Karpas-422 (cell line): ENCODE measurements around the gene MRGPRF. TPM values are rescaled to one million over a fixed set of nuclear protein-coding genes. Genes with fewer than 3 reads are reported as not detected.

Experiments
- DNase-seq: peaks from one replicate; pipeline ENCODE4 v3.0.0-alpha.2; 2015
- H2AFZ ChIP-seq: fragments of 200-600 bp; sonication (generic); 2 replicates; pipeline ENCODE4 v1.6.1; 2014; ENCODE audit warnings: antibody characterized with exemption, low read length, mixed read lengths
- H3K27ac ChIP-seq: fragments of 200-600 bp; sonication (generic); 2 replicates; pipeline ENCODE4 v1.5.1; 2014; ENCODE audit warnings: mild to moderate bottlenecking, low read length, moderate library complexity
- H3K27me3 ChIP-seq: fragments of 200-600 bp; sonication (generic); 2 replicates; pipeline ENCODE4 v1.6.1; 2014; ENCODE audit warnings: low read length, mixed read lengths
- H3K36me3 ChIP-seq: fragments of 200-600 bp; sonication (generic); 2 replicates; pipeline ENCODE4 v1.6.1; 2014; ENCODE audit warnings: low read length, mixed read lengths; ENCODE audit not compliant: insufficient read depth
- H3K4me1 ChIP-seq: fragments of 200-600 bp; sonication (generic); 2 replicates; pipeline ENCODE4 v1.6.1; 2014; ENCODE audit warnings: mild to moderate bottlenecking, low read length, mixed read lengths
- H3K4me2 ChIP-seq: fragments of 200-600 bp; sonication (generic); 2 replicates; pipeline ENCODE4 v1.6.1; 2014; ENCODE audit warnings: low read length, low read depth, mild to moderate bottlenecking; ENCODE audit not compliant: poor library complexity, severe bottlenecking
- H3K4me3 ChIP-seq: fragments of 200-600 bp; sonication (generic); 2 replicates; pipeline ENCODE4 v1.5.1; 2014; ENCODE audit warnings: mild to moderate bottlenecking, antibody characterized with exemption, low read length, mixed read lengths
- H3K79me2 ChIP-seq: fragments of 200-600 bp; sonication (generic); 2 replicates; pipeline ENCODE4 v1.6.1; 2014; ENCODE audit warnings: mild to moderate bottlenecking, low read length, mixed read lengths
- H3K9ac ChIP-seq: fragments of 200-600 bp; sonication (generic); 2 replicates; pipeline ENCODE4 v1.6.0; 2014; ENCODE audit warnings: low read length
- H3K9me2 ChIP-seq: fragments of 200-600 bp; sonication (generic), shearing (Covaris generic); replicated peaks from 2 replicates; pipeline ENCODE4 v1.6.0; 2014; ENCODE audit warnings: mild to moderate bottlenecking, low read length, moderate library complexity; ENCODE audit not compliant: insufficient read depth
- H3K9me3 ChIP-seq: fragments of 300-700, 200-600 bp; sonication (generic); 2 replicates; pipeline ENCODE4 v1.6.1; 2014; ENCODE audit warnings: low read length, mixed read lengths
- H4K20me1 ChIP-seq: fragments of 200-600 bp; sonication (generic); 2 replicates; pipeline ENCODE4 v1.6.1; 2014; ENCODE audit warnings: mild to moderate bottlenecking, antibody characterized with exemption, low read length, low read depth; ENCODE audit not compliant: insufficient read depth
- total RNA-seq: library from RNA; depleted of rRNA; stranded (reverse); fragments of >200 nt; shearing (Covaris generic); gene quantifications from 2 replicates; pipeline ENCODE4 v1.2.3, GENCODE V29; 2014; ENCODE audit warnings: low replicate concordance

MRGPRF gene
- total RNA-seq, 1 experiment from 2014 or later = not detected

DNA sequence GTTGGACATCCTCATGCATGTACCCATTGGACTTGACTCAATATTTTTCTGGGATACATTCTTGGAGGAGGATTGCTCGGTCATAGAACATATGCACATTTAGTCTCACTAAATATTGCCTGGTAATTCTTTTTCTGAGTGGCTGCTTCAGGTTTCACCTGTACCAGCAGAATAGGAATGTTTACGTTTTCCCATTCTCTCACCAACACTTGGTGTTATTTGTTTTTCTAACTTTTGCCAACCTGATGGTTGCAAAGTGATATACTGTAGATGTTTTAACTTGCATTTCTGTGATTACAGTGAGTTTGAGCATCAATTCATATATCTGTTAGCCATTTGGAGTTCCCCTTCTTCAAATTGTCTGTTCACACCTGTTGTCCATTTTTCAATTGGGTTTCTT lies 30.9 kb downstream of the MRGPRF start:
- Histone ChIP-seq H3K9ac (no peak overlapping the region), H3K27ac (no peak overlapping the region), H3K4me1 (peaks cover 3% of the 10 kb centered on the region; the same call in 1 of the 2 replicates), H3K27me3 (no peaks in the 10 kb centered on the region), H3K79me2 (no peaks in the 10 kb centered on the region), H3K4me3 (no peak overlapping the region), H3K36me3 (no peaks in the 10 kb centered on the region), H3K9me3 (no peaks in the 10 kb centered on the region), H2AFZ (no peak overlapping the region), H3K9me2 (no peaks in the 10 kb centered on the region), H4K20me1 (no peaks in the 10 kb centered on the region), H3K4me2 (no peak overlapping the region)
- DNase-seq = no peak

DNA sequence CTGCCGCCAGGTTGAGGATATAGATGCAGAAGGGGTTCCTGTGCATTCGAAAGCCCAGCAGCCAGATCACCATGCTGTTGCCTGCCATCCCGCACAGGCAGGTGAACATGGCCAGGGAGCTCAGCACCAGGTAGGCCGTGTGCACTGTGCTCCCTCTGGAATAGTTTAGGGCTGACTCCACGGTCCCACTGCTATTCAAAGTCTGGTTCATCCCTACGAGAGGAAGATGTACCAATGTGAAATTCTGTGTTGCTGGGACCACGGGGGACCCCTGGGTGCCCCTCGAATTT lies 32.3 kb downstream of the MRGPRF start, which contains the start of gene MRGPRD:
Gene MRGPRD, minus strand, starts transcription at position 211 of the 290 bp plus-strand sequence. Its CDS starts 0 bp downstream, at position 211.
- H4K20me1 ChIP-seq = no peaks in the 10 kb centered on the region
- H2AFZ ChIP-seq = no peak within 1 kb of the TSS
- no peak within 1 kb of the TSS for H3K9ac ChIP-seq
- peaks cover 3% of the 10 kb centered on the region; the same call in 1 of the 2 replicates for H3K4me1 ChIP-seq
- no peak within 1 kb of the TSS for H3K4me3 ChIP-seq
- H3K36me3 ChIP-seq = no peaks in the 10 kb centered on the region
- H3K27ac ChIP-seq = no peak within 1 kb of the TSS
- no peaks in the 10 kb centered on the region for H3K79me2 ChIP-seq
- H3K4me2 ChIP-seq = no peak within 1 kb of the TSS
- H3K27me3 ChIP-seq = no peaks in the 10 kb centered on the region
- no peak for DNase-seq
- no peaks in the 10 kb centered on the region for H3K9me2 ChIP-seq
- H3K9me3 ChIP-seq = no peaks in the 10 kb centered on the region

DNA sequence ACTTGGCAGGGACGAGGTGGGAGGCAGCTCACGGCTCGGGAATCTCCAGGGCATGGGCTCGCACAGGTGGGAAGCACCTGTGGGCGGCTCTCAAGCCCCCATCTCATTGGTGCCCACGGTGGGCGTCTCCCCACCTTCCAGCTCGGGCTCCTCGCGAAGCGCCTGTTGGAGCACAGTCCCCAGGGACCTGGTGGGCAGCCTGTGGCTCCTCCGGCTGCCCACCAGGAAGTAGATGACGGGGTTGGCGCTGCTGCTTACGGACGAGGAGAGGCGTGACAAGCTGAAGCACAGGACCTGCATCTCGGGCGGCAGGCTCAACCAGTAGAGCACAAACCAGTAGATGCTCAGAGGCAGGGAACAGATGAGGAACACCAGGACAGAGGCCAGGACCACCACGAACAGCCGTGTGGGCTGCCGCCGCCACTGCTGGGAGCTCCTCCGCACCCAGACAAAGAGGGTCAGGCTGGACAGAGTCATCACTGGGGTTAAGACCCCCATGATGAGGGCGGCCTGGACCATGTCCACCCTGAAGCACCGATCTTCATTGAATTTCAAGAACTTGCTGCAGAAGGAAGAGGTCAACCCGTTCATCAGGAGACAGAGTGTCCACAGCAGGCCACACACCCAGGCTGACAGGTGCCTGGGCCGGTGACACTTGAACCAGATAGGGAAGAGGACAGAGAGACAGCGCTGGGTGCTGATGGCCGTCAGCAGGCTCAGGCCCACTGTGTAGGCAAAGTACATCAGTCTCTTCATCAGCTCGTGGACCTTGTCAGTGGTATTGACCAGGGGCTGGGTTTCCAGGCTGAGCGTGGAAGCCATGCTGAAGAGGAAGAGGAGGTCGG lies 32.9 kb downstream of the MRGPRF start:
- Histone ChIP-seq H3K36me3 (no peaks in the 10 kb centered on the region), H3K27me3 (no peaks in the 10 kb centered on the region), H3K9ac (no peak overlapping the region), H3K4me1 (peaks cover 3% of the 10 kb centered on the region; the same call in 1 of the 2 replicates), H4K20me1 (no peaks in the 10 kb centered on the region), H3K9me2 (no peaks in the 10 kb centered on the region), H3K79me2 (no peaks in the 10 kb centered on the region), H3K4me2 (no peak overlapping the region), H2AFZ (no peak overlapping the region), H3K4me3 (no peak overlapping the region), H3K27ac (no peak overlapping the region), H3K9me3 (no peaks in the 10 kb centered on the region)
- DNase-seq = no peak

DNA sequence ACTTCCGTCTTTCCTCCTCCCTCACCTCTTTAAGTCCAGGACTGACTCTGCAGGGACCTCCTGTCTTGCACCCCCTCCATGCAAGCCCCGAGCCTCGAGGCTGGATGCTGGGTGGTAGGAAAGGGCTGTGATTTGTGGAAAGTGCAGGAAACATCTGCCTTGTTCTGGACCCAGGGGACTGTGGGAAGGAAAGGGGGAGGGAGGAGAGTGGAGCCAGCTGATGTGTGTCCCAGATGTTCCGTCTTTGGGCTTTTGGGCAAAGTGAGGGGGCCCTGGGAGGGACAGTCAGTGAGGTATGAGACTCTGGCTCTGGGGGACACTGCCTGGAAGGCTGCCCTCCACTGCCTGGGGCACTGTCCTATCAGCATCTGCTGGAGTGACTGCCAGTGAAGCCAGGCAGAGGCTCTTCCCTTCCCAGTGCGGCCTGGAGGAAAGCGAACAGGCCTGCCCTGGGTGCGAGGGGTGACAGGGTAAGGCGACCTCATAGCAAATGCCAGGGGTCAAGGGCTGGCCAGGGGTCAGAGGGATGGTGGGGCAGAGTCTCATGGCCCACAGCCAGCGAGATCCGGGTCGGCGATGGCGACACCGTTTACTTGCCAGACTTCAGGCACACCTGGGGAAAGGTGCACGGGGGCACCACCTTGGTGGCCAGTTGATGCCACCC lies 34.0 kb downstream of the MRGPRF start:
- Histone ChIP-seq H3K9me3 (no peaks in the 10 kb centered on the region), H3K36me3 (no peaks in the 10 kb centered on the region), H3K27me3 (no peaks in the 10 kb centered on the region), H3K79me2 (no peaks in the 10 kb centered on the region), H2AFZ (no peak overlapping the region), H3K9me2 (no peaks in the 10 kb centered on the region), H4K20me1 (no peaks in the 10 kb centered on the region), H3K9ac (no peak overlapping the region), H3K27ac (no peak overlapping the region), H3K4me2 (no peak overlapping the region), H3K4me1 (no peaks in the 10 kb centered on the region), H3K4me3 (no peak overlapping the region)
- no peak for DNase-seq

DNA sequence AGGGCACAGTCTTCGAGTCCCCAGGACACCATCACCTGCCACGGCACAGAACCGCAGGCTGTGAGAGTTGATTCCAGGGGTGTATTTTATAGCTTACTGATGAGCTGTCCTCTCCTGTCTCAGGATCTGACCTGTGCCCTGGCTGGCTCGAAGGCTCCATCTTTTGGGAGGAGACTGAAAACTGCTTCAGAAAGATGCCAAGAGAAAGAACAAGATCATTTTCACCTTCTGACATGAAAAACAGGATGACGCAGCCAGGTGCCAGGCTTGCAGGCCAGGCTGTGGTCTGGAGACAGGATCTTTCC lies 34.5 kb downstream of the MRGPRF start:
- Histone ChIP-seq H3K4me2 (no peak overlapping the region), H3K9ac (no peak overlapping the region), H3K4me1 (no peaks in the 10 kb centered on the region), H4K20me1 (no peaks in the 10 kb centered on the region), H3K27me3 (no peaks in the 10 kb centered on the region), H3K4me3 (no peak overlapping the region), H3K9me3 (no peaks in the 10 kb centered on the region), H3K27ac (no peak overlapping the region), H2AFZ (no peak overlapping the region), H3K9me2 (no peaks in the 10 kb centered on the region), H3K36me3 (no peaks in the 10 kb centered on the region), H3K79me2 (no peaks in the 10 kb centered on the region)
- no peak for DNase-seq

DNA sequence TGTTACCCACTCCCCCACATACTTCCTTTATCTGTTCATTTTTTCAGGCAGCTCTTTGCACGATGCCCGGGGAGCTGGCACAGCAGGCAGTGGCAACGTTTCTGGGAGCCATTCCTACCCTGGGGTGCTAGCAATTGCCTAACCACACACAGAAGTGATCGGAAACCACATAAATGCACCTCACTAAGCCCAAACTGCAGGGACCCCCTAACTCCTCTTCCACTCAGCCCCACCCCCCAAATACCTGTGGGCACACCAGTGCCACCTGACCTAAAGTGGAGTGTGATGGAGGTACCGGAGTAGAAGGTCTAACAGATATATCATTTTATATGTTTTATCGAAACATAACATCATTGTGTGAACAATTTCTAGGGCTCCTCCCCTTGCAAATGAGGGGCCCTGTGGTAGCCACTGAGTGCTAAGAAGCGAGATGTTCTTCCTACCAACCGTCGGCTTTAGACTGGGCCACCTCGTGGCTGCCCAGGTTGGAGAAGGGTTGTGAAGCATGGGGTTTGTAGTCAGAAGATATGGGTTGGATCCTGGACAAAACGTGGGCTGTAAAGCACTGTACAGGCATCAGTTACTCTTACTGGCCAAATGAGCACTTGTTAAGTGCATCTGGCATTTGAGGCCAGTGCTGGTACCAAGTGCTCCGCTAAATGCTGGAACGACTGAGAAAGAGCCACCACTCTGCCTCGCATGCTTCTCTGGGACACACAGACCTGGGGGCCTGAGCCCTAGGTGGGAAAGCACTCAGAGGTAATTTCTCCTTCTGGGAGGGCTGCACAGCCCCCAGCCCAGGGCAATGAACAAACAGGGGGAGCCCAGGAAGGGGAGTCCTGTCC lies 35.0 kb downstream of the MRGPRF start:
- H3K4me2 ChIP-seq = no peak overlapping the region
- H3K4me3 ChIP-seq = no peak overlapping the region
- H3K9ac ChIP-seq = no peak overlapping the region
- H3K27me3 ChIP-seq = no peaks in the 10 kb centered on the region
- H3K36me3 ChIP-seq = no peaks in the 10 kb centered on the region
- no peak for DNase-seq
- no peak overlapping the region for H2AFZ ChIP-seq
- H3K9me2 ChIP-seq = no peaks in the 10 kb centered on the region
- no peak overlapping the region for H3K27ac ChIP-seq
- H3K4me1 ChIP-seq = no peaks in the 10 kb centered on the region
- no peaks in the 10 kb centered on the region for H3K79me2 ChIP-seq
- H4K20me1 ChIP-seq = no peaks in the 10 kb centered on the region
- no peaks in the 10 kb centered on the region for H3K9me3 ChIP-seq

DNA sequence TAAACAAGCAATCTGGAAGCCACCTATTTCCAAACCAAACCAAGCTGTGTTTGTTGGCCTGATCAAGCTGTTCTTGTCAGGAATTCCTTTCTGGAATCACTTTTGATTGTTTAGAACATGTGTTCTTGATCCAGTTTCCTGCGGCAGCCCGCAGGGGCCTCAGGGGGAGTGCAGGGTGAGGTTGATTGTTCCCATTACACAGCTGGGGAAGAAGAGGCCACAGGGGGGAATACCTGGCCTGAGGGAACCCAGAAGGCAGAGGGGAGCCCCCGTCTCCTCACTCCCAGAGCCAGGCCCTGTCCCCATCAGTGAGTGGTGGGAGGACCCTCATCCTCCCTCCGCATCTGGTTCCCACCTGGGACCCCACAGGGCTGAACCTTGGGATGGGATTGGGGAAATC lies 36.5 kb downstream of the MRGPRF start:
- Histone ChIP-seq H4K20me1 (no peaks in the 10 kb centered on the region), H3K4me3 (no peak overlapping the region), H2AFZ (no peak overlapping the region), H3K4me2 (no peak overlapping the region), H3K36me3 (no peaks in the 10 kb centered on the region), H3K9me3 (no peaks in the 10 kb centered on the region), H3K27ac (no peak overlapping the region), H3K9ac (no peak overlapping the region), H3K79me2 (no peaks in the 10 kb centered on the region), H3K27me3 (no peaks in the 10 kb centered on the region), H3K4me1 (no peaks in the 10 kb centered on the region), H3K9me2 (no peaks in the 10 kb centered on the region)
- no peak for DNase-seq

DNA sequence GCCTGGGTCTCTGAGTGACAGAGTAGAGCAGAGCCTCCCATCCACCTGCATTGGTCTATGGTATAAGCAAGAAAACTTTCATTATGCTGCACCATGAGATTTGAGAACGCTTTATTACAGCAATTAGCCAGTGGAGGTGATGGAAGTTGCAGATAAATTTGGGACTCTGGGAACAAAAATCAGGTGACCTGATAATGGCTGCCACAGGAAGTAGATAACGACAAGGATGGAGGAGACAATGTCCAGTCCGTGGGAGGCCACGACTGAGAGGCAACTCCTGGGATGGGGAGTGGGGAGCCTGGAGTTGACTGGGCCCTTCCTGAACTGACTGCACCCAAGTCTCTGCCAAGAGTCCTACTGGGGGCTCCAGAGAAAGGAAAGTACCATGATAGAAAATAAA lies 37.0 kb downstream of the MRGPRF start:
- H3K9me3 ChIP-seq = no peaks in the 10 kb centered on the region
- no peak overlapping the region for H3K4me3 ChIP-seq
- H3K27me3 ChIP-seq = no peaks in the 10 kb centered on the region
- no peak overlapping the region for H3K27ac ChIP-seq
- no peak overlapping the region for H2AFZ ChIP-seq
- no peaks in the 10 kb centered on the region for H3K36me3 ChIP-seq
- no peaks in the 10 kb centered on the region for H3K4me1 ChIP-seq
- no peak for DNase-seq
- no peaks in the 10 kb centered on the region for H4K20me1 ChIP-seq
- H3K79me2 ChIP-seq = no peaks in the 10 kb centered on the region
- H3K4me2 ChIP-seq = no peak overlapping the region
- no peak overlapping the region for H3K9ac ChIP-seq
- H3K9me2 ChIP-seq = no peaks in the 10 kb centered on the region
